Measurements from ENCODE around the gene NEK10.

Gene NEK10

DNA sequence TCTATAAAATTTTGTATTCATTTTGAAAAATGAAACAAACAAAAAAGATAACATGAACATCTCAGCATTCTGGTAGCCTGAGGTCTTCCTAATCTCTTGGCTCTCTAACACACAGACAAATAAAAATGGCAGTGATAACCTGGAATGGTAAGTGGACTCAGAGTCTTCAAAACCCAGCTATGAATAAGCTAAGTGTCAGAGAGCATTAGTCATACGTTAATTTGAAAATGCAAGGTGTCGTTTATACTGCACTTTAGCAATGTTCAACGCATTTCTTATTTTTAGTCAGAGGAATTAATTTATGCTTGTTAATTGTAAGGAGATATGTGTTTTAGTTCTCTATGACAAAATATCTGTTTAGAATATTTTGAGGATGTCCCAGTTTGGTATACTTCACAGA lies 294.3 kb downstream of the NEK10 start:
- Histone ChIP-seq H2BK120ac (ENCODE audit: insufficient read depth, low read length, poor library complexity) (no peak overlapping the region), H4K12ac (ENCODE audit: low read depth, low read length) (no peak overlapping the region), H4K8ac (ENCODE audit: low read depth, low read length) (no peak overlapping the region), H3K4me2 (ENCODE audit: low read length) (no peak overlapping the region), H3K79me2 (ENCODE audit: control insufficient read depth, insufficient read depth, low read length, poor library complexity) (no peaks in the 10 kb centered on the region), H3K23ac (ENCODE audit: low read length) (no peak overlapping the region), H3K4ac (ENCODE audit: low read depth, low read length) (no peak overlapping the region), H3K9me3 (ENCODE audit: insufficient read depth, low read depth, low read length) (no peaks in the 10 kb centered on the region), H3K4me3 (ENCODE audit: low read depth, low read length) (no peak overlapping the region), H2AFZ (ENCODE audit: insufficient read depth, low read length, poor library complexity) (no peak overlapping the region), H3K27ac (ENCODE audit: low read depth, low read length) (no peak overlapping the region), H3K14ac (ENCODE audit: low read length) (no peak overlapping the region), H3K4me1 (ENCODE audit: control insufficient read depth in 1 of 2, insufficient read depth in 2 of 2, low read length in 2 of 2) (peaks cover 8 to 10% of the 10 kb centered on the region in 2 experiments), H3K79me1 (ENCODE audit: low read length) (no peaks in the 10 kb centered on the region), H3K27me3 (ENCODE audit: insufficient read depth, low read length) (no peaks in the 10 kb centered on the region), H3K18ac (ENCODE audit: low read length) (no peak overlapping the region), H2AK5ac (ENCODE audit: low read length) (no peak overlapping the region), H2BK5ac (ENCODE audit: low read depth, low read length, poor library complexity) (no peak overlapping the region), H2BK12ac (ENCODE audit: low read length) (no peak overlapping the region), H4K91ac (ENCODE audit: low read depth, low read length) (no peak overlapping the region), H3K36me3 (ENCODE audit: control insufficient read depth in 1 of 2, insufficient read depth in 2 of 2, low read length in 2 of 2) (no peaks in the 10 kb centered on the region), H3K9ac (ENCODE audit: low read length) (no peak overlapping the region)
- no CpG with 5 or more reads among the region's 3 CpGs for WGBS (ENCODE audit: extremely low coverage, insufficient coverage, insufficient read length)
- DNase-seq, result no peak

DNA sequence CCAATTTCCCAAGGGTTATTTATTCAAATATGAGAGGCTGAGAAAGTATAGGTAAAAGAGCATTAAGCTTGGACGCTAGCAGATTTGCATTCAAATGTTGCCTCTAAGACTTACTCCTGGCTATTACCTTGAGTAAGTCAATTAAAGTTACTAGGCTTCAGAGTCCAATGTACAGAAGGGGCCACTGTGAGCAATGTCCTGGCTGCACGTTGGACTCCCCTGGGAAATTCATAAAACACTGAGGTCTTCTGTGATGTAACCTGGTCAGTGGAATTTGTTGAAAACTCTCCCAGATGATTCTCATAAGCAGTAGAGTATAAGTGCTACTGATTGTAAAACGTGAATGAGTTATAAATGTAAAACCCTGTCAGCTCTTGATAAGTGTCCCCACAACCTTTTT lies 295.3 kb downstream of the NEK10 start:
- WGBS (ENCODE audit: extremely low coverage, insufficient coverage, insufficient read length), result no CpG with 5 or more reads among the region's 3 CpGs

DNA sequence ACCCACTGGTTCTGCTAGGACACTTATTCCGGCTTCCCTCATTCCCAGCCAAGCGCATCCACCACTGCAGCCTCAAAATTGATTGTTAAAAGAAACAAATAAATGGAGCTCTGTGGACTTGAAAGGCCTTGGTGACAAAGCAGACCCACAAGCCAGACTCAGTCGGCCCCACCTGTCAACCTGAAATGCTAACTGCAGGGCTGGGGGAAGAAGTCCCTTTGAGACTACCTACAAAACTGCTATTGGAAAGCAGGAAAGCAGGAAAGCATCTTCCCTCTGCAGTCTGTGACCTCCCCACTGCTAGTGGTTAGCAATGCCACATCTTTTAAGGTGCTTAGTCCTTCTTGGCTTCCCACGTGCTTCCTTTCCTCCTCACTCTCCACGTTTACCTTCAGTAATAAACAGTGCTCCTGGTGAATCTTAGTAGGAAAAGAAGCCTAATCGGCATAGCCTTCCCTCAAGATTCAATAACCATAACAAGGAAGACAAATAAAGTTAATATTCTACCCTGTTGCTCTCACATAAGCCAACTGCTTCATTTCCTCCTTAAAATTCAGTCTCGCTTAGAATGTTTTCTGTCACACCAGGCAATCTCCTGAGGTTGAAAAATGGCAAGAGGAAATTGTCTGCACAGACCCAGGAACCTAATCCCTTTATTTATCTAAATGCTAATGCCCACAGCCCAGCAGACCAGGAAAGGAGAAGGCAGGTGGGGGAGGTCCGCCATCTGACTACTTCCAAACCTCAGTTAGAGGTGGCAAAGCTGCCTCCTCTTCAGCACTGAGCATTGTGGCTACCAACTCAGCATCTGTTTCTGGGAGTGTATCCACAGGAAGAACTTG lies 296.2 kb downstream of the NEK10 start:
- no peak overlapping the region for H2BK5ac ChIP-seq (ENCODE audit: low read depth, low read length, poor library complexity)
- H3K9me3 ChIP-seq (ENCODE audit: insufficient read depth, low read depth, low read length), result no peaks in the 10 kb centered on the region
- no peak overlapping the region for H3K4me3 ChIP-seq (ENCODE audit: low read depth, low read length)
- no peak overlapping the region for H3K18ac ChIP-seq (ENCODE audit: low read length)
- H2BK12ac ChIP-seq (ENCODE audit: low read length), result no peak overlapping the region
- no peak for DNase-seq
- peaks cover 3 to 7% of the 10 kb centered on the region in 2 experiments for H3K4me1 ChIP-seq (ENCODE audit: control insufficient read depth in 1 of 2, insufficient read depth in 2 of 2, low read length in 2 of 2)
- H3K23ac ChIP-seq (ENCODE audit: low read length), result no peak overlapping the region
- H2AK5ac ChIP-seq (ENCODE audit: low read length), result no peak overlapping the region
- H3K4ac ChIP-seq (ENCODE audit: low read depth, low read length), result no peak overlapping the region
- H4K8ac ChIP-seq (ENCODE audit: low read depth, low read length), result no peak overlapping the region
- H3K14ac ChIP-seq (ENCODE audit: low read length), result no peak overlapping the region
- H2AFZ ChIP-seq (ENCODE audit: insufficient read depth, low read length, poor library complexity), result no peak overlapping the region
- H4K91ac ChIP-seq (ENCODE audit: low read depth, low read length), result no peak overlapping the region
- H3K79me1 ChIP-seq (ENCODE audit: low read length), result no peaks in the 10 kb centered on the region
- H2BK120ac ChIP-seq (ENCODE audit: insufficient read depth, low read length, poor library complexity), result no peak overlapping the region
- H3K27me3 ChIP-seq (ENCODE audit: insufficient read depth, low read length), result no peaks in the 10 kb centered on the region
- no peak overlapping the region for H3K9ac ChIP-seq (ENCODE audit: low read length)
- no peaks in the 10 kb centered on the region for H3K79me2 ChIP-seq (ENCODE audit: control insufficient read depth, insufficient read depth, low read length, poor library complexity)
- no peak overlapping the region for H4K12ac ChIP-seq (ENCODE audit: low read depth, low read length)
- H3K36me3 ChIP-seq (ENCODE audit: control insufficient read depth in 1 of 2, insufficient read depth in 2 of 2, low read length in 2 of 2), result no peaks in the 10 kb centered on the region
- no CpG with 5 or more reads among the region's 8 CpGs for WGBS (ENCODE audit: extremely low coverage, insufficient coverage, insufficient read length)
- H3K27ac ChIP-seq (ENCODE audit: low read depth, low read length), result no peak overlapping the region
- no peak overlapping the region for H3K4me2 ChIP-seq (ENCODE audit: low read length)

More for the DNA sequence above, 295.3 kb downstream of the NEK10 start:
- Histone ChIP-seq H3K23ac (ENCODE audit: low read length) (no peak overlapping the region), H3K79me2 (ENCODE audit: control insufficient read depth, insufficient read depth, low read length, poor library complexity) (no peaks in the 10 kb centered on the region), H3K9ac (ENCODE audit: low read length) (no peak overlapping the region), H3K27ac (ENCODE audit: low read depth, low read length) (no peak overlapping the region), H2BK12ac (ENCODE audit: low read length) (no peak overlapping the region), H3K4me3 (ENCODE audit: low read depth, low read length) (no peak overlapping the region), H3K4me1 (ENCODE audit: control insufficient read depth in 1 of 2, insufficient read depth in 2 of 2, low read length in 2 of 2) (peaks cover 7 to 10% of the 10 kb centered on the region in 2 experiments), H3K18ac (ENCODE audit: low read length) (no peak overlapping the region), H2AK5ac (ENCODE audit: low read length) (no peak overlapping the region), H3K4me2 (ENCODE audit: low read length) (no peak overlapping the region), H3K9me3 (ENCODE audit: insufficient read depth, low read depth, low read length) (no peaks in the 10 kb centered on the region), H3K14ac (ENCODE audit: low read length) (no peak overlapping the region), H2BK5ac (ENCODE audit: low read depth, low read length, poor library complexity) (no peak overlapping the region), H3K4ac (ENCODE audit: low read depth, low read length) (no peak overlapping the region), H4K8ac (ENCODE audit: low read depth, low read length) (no peak overlapping the region), H4K12ac (ENCODE audit: low read depth, low read length) (no peak overlapping the region), H3K79me1 (ENCODE audit: low read length) (no peaks in the 10 kb centered on the region), H3K27me3 (ENCODE audit: insufficient read depth, low read length) (no peaks in the 10 kb centered on the region), H4K91ac (ENCODE audit: low read depth, low read length) (no peak overlapping the region), H2AFZ (ENCODE audit: insufficient read depth, low read length, poor library complexity) (no peak overlapping the region), H3K36me3 (ENCODE audit: control insufficient read depth in 1 of 2, insufficient read depth in 2 of 2, low read length in 2 of 2) (no peaks in the 10 kb centered on the region), H2BK120ac (ENCODE audit: insufficient read depth, low read length, poor library complexity) (no peak overlapping the region)
- DNase-seq, result no peak

DNA sequence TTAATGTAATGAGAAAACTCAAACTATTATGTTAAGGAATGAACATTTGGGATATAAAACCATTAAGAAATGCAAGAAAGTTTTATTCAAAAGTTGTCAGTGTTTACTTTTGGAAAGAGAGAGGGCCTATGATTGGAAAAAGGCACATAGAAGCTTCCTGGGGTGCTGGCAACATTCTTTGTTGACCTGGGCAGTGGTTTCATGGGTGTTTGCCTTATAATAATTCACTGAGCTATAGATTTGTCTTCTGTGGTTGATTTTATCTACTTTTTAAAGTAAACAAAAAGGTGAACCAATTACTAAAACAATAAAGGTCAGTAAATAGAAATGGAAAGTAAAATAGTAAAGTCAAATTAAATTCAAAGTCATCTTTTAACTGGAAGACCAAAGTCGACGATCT lies 308.8 kb downstream of the NEK10 start:
- Histone ChIP-seq H3K4ac (ENCODE audit: low read depth, low read length) (no peak overlapping the region), H2AFZ (ENCODE audit: insufficient read depth, low read length, poor library complexity) (no peak overlapping the region), H3K79me2 (ENCODE audit: control insufficient read depth, insufficient read depth, low read length, poor library complexity) (no peaks in the 10 kb centered on the region), H2BK5ac (ENCODE audit: low read depth, low read length, poor library complexity) (no peak overlapping the region), H4K8ac (ENCODE audit: low read depth, low read length) (no peak overlapping the region), H3K36me3 (ENCODE audit: control insufficient read depth in 1 of 2, insufficient read depth in 2 of 2, low read length in 2 of 2) (no peaks in the 10 kb centered on the region), H2BK12ac (ENCODE audit: low read length) (no peak overlapping the region), H2BK120ac (ENCODE audit: insufficient read depth, low read length, poor library complexity) (no peak overlapping the region), H4K91ac (ENCODE audit: low read depth, low read length) (no peak overlapping the region), H3K4me3 (ENCODE audit: low read depth, low read length) (no peak overlapping the region), H4K12ac (ENCODE audit: low read depth, low read length) (no peak overlapping the region), H2AK5ac (ENCODE audit: low read length) (no peak overlapping the region), H3K9me3 (ENCODE audit: insufficient read depth, low read depth, low read length) (no peaks in the 10 kb centered on the region), H3K14ac (ENCODE audit: low read length) (no peak overlapping the region), H3K27ac (ENCODE audit: low read depth, low read length) (no peak overlapping the region), H3K27me3 (ENCODE audit: insufficient read depth, low read length) (no peaks in the 10 kb centered on the region), H3K79me1 (ENCODE audit: low read length) (no peaks in the 10 kb centered on the region), H3K23ac (ENCODE audit: low read length) (no peak overlapping the region), H3K9ac (ENCODE audit: low read length) (no peak overlapping the region), H3K4me1 (ENCODE audit: control insufficient read depth in 1 of 2, insufficient read depth in 2 of 2, low read length in 2 of 2) (no peaks in the 10 kb centered on the region), H3K18ac (ENCODE audit: low read length) (no peak overlapping the region), H3K4me2 (ENCODE audit: low read length) (no peak overlapping the region)
- no CpG with 5 or more reads among the region's 2 CpGs for WGBS (ENCODE audit: extremely low coverage, insufficient coverage, insufficient read length)
- DNase-seq, result no peak
